ENCODE measurements around the gene GALNT14.

Gene GALNT14

DNA sequence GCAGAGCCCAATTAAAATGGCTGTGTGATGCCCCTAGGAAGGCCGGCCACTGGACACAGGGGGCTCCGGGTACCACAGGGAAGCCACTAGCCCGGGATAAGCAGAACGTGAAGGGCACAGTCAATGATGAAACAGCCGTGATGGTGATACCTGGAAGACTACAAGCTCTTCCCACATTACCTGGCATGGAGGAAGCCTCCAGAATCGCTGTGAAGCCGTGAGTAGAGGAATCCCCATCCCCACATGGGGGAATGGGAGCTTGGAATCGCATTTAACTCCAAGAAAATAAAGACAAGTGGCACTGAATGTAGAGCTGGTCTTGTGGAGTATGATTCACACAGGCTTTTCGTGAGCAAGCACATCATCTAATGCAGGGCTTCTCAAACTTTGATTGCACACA, 16.1 kb downstream of the GALNT14 start:
- H3K4me3 ChIP-seq (ENCODE audit: severe bottlenecking) = no peak overlapping the region
- no peak overlapping the region for H3K27ac ChIP-seq (ENCODE audit: poor library complexity, severe bottlenecking)
- no peaks in the 10 kb centered on the region for H3K9me3 ChIP-seq (ENCODE audit: severe bottlenecking)
- H3K4me1 ChIP-seq (ENCODE audit: insufficient read depth, poor library complexity, severe bottlenecking) = peaks cover 8% of the 10 kb centered on the region
- H3K27me3 ChIP-seq (ENCODE audit: insufficient read depth, poor library complexity, severe bottlenecking) = no peaks in the 10 kb centered on the region
- no peaks in the 10 kb centered on the region for H3K36me3 ChIP-seq (ENCODE audit: low read depth)
- no peak for DNase-seq (ENCODE audit: low spot score)
- no peak for ATAC-seq (ENCODE audit: low read depth)
- TF ChIP-seq, protein P1, sequence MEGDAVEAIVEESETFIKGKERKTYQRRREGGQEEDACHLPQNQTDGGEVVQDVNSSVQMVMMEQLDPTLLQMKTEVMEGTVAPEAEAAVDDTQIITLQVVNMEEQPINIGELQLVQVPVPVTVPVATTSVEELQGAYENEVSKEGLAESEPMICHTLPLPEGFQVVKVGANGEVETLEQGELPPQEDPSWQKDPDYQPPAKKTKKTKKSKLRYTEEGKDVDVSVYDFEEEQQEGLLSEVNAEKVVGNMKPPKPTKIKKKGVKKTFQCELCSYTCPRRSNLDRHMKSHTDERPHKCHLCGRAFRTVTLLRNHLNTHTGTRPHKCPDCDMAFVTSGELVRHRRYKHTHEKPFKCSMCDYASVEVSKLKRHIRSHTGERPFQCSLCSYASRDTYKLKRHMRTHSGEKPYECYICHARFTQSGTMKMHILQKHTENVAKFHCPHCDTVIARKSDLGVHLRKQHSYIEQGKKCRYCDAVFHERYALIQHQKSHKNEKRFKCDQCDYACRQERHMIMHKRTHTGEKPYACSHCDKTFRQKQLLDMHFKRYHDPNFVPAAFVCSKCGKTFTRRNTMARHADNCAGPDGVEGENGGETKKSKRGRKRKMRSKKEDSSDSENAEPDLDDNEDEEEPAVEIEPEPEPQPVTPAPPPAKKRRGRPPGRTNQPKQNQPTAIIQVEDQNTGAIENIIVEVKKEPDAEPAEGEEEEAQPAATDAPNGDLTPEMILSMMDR (IDR thresholded peaks at IDR 0.05; ENCODE audit: poor library complexity, severe bottlenecking) = no peak

DNA sequence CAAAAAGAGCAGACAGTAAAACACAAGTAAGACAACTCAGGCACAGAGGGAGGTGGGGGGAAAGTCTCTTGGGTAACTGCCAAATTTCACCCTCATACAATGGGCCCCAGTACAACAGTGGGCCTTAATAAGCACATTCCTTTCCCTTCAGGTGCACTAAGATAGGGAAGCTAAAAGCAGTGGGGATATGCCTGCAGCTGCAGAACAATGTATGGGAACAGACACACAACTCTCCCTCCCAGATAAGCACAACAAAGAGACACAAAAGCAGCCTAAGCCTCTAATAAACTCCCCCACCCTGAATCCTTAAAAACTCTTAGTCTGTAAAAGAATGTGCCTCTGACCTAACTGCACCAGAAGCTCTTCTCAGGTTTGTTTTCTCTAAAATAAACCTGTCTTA, 24.5 kb downstream of the GALNT14 start:
- Histone ChIP-seq H3K4me1 (ENCODE audit: insufficient read depth, poor library complexity, severe bottlenecking) (no peaks in the 10 kb centered on the region), H3K27ac (ENCODE audit: poor library complexity, severe bottlenecking) (no peak overlapping the region), H3K36me3 (ENCODE audit: low read depth) (no peaks in the 10 kb centered on the region), H3K27me3 (ENCODE audit: insufficient read depth, poor library complexity, severe bottlenecking) (no peaks in the 10 kb centered on the region), H3K9me3 (ENCODE audit: severe bottlenecking) (no peaks in the 10 kb centered on the region), H3K4me3 (ENCODE audit: severe bottlenecking) (no peak overlapping the region)
- DNase-seq (ENCODE audit: low spot score) = no peak
- TF ChIP-seq, protein P1 (IDR thresholded peaks at IDR 0.05; ENCODE audit: poor library complexity, severe bottlenecking) = no peak
- ATAC-seq (ENCODE audit: low read depth) = no peak

DNA sequence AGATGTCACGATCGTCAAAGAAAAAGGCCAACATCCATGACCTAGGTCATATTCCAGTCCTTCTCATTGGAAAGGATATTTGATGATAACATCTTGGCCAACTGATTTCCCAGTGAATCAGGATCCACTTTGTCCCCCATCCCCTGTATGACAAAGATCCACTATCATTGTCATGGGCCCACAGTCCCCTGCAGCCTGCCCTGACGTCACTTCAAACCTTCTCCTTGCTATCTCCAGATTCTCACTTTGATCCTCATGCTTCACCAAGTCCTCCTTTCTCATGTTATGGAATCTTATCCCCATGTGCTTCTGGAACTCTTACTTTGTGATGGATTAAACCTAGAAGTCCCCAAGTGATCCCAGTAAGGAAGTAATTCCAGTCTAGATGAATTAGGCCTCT, 25.7 kb downstream of the GALNT14 start:
- Histone ChIP-seq H3K36me3 (ENCODE audit: low read depth) (no peaks in the 10 kb centered on the region), H3K4me1 (ENCODE audit: insufficient read depth, poor library complexity, severe bottlenecking) (no peaks in the 10 kb centered on the region), H3K27ac (ENCODE audit: poor library complexity, severe bottlenecking) (no peak overlapping the region), H3K9me3 (ENCODE audit: severe bottlenecking) (no peaks in the 10 kb centered on the region), H3K4me3 (ENCODE audit: severe bottlenecking) (no peak overlapping the region), H3K27me3 (ENCODE audit: insufficient read depth, poor library complexity, severe bottlenecking) (no peaks in the 10 kb centered on the region)
- TF ChIP-seq, protein P1 (IDR thresholded peaks at IDR 0.05; ENCODE audit: poor library complexity, severe bottlenecking) = no peak
- ATAC-seq (ENCODE audit: low read depth) (no peak), DNase-seq (ENCODE audit: low spot score) (no peak)

DNA sequence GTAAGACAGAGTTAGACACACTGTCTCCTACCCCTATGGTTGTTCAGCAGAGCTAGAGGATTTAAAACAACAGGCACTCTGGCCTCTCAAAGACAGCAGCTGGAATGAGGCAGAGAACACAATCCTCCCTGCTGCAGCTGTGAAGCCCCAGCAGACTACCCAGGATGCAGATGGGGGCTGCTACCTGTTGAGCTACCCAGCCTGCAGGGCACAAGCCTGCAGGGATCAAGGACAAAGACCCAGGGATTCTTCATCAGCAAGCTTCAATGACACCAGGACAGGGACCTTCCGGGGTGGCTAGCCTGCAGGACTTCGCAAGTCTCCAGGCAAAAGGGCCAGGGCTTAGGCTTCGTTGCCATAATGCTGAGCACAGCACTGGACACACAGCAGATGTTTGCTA, 27.2 kb downstream of the GALNT14 start:
- no peak overlapping the region for H3K4me3 ChIP-seq (ENCODE audit: severe bottlenecking)
- ATAC-seq (ENCODE audit: low read depth) (no peak), DNase-seq (ENCODE audit: low spot score) (no peak)
- H3K36me3 ChIP-seq (ENCODE audit: low read depth) = no peaks in the 10 kb centered on the region
- H3K27me3 ChIP-seq (ENCODE audit: insufficient read depth, poor library complexity, severe bottlenecking) = no peaks in the 10 kb centered on the region
- no peaks in the 10 kb centered on the region for H3K4me1 ChIP-seq (ENCODE audit: insufficient read depth, poor library complexity, severe bottlenecking)
- H3K9me3 ChIP-seq (ENCODE audit: severe bottlenecking) = no peaks in the 10 kb centered on the region
- no peak overlapping the region for H3K27ac ChIP-seq (ENCODE audit: poor library complexity, severe bottlenecking)
- TF ChIP-seq, protein P1 (IDR thresholded peaks at IDR 0.05; ENCODE audit: poor library complexity, severe bottlenecking) = no peak

DNA sequence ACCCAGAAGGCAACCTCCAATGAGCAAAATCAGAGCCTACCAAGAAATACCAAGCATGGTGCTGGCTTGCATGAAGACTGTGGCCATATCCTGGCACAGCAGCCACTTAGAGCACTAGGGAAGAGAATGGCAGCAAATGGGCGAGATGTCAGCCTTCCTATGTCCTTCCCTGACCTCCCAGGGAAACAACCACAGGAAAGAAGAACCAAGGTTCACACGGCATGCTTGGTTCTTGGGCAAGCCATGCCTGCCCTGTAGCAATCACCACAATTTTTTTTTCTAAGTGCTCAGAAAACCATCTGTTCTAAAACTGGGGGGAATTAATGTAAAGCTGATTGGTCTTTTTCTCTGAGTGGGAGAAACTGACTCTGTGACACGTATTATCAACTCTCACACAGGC, 27.8 kb downstream of the GALNT14 start:
- ATAC-seq (ENCODE audit: low read depth) (no peak), DNase-seq (ENCODE audit: low spot score) (no peak)
- TF ChIP-seq, protein P1 (IDR thresholded peaks at IDR 0.05; ENCODE audit: poor library complexity, severe bottlenecking) = no peak
- Histone ChIP-seq H3K4me3 (ENCODE audit: severe bottlenecking) (no peak overlapping the region), H3K9me3 (ENCODE audit: severe bottlenecking) (no peaks in the 10 kb centered on the region), H3K27ac (ENCODE audit: poor library complexity, severe bottlenecking) (no peak overlapping the region), H3K27me3 (ENCODE audit: insufficient read depth, poor library complexity, severe bottlenecking) (no peaks in the 10 kb centered on the region), H3K4me1 (ENCODE audit: insufficient read depth, poor library complexity, severe bottlenecking) (no peaks in the 10 kb centered on the region), H3K36me3 (ENCODE audit: low read depth) (no peaks in the 10 kb centered on the region)

All from RWPE2 (cell line).